Measurements from ENCODE around the gene ATP2B1.

ATP2B1 gene

GRCh38 chr12:89712706-89713105 is 4.1 kb upstream of the ATP2B1 start:
- no peak for TF ChIP-seq CTCF (IDR thresholded peaks at IDR 0.05; ENCODE audit: low read length, missing control alignments)
- no peak for DNase-seq (ENCODE audit: low read depth)

GRCh38 chr12:89710873-89711750 is 2.5 kb upstream of the ATP2B1 start:
- TF ChIP-seq CTCF (IDR thresholded peaks at IDR 0.05; ENCODE audit: low read length, missing control alignments) = no peak
- peak overlapping the region; percentile 83 for H3K4me3 ChIP-seq (replicated peaks; ENCODE audit: low read depth, low read length)

More at GRCh38 chr12:89712706-89713105, 4.1 kb upstream of the ATP2B1 start:
- H3K4me3 ChIP-seq (replicated peaks; ENCODE audit: low read depth, low read length) = no peak overlapping the region

DNA sequence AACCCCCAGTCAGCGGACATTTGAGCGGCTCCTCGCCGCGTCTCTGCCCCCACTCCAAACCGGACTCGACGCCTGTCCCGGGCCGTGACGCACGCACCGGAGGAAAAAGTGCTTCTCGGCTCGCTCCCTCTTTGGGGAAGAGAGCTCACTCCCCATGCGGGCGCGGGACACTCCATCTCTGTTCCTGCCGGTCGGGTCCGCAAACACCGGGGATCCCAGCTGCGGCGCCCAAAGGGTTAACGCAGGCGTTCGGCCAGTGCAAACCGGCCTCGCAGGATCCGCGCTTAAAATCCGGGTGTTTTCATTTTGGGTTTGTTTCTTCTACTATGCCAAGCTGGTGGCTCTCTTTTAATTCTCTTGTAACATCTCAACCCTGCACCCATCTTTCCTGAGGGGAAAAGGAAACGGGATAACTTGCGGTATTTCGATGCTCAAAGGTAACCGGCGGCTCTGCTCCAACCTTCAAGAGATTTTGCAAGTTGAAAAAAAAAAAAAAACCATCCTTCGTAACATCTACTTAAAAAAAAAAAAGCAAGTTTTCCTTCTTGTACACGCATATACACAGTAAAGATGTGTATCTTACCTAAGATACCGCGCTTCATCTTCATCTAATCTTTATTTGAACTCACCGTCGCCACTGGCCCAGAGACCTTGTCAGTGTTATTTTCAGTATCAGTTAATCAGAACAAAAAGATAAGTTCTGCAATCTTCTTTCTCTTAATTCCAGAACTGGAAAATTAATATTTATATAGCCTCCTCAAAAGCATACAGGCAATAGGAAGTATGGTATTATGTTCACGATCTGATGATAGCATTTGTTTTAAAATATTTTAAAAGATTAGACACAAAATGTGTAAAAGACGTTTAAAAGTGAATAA is 1.6 kb upstream of the ATP2B1 start:
- DNase-seq (ENCODE audit: low read depth) = peak; percentile 62
- peak overlapping the region; percentile 83 for H3K4me3 ChIP-seq (replicated peaks; ENCODE audit: low read depth, low read length)
- TF ChIP-seq CTCF (IDR thresholded peaks at IDR 0.05; ENCODE audit: low read length, missing control alignments) = no peak

More at GRCh38 chr12:89710873-89711750, 2.5 kb upstream of the ATP2B1 start:
- DNase-seq (ENCODE audit: low read depth) = no peak

DNA sequence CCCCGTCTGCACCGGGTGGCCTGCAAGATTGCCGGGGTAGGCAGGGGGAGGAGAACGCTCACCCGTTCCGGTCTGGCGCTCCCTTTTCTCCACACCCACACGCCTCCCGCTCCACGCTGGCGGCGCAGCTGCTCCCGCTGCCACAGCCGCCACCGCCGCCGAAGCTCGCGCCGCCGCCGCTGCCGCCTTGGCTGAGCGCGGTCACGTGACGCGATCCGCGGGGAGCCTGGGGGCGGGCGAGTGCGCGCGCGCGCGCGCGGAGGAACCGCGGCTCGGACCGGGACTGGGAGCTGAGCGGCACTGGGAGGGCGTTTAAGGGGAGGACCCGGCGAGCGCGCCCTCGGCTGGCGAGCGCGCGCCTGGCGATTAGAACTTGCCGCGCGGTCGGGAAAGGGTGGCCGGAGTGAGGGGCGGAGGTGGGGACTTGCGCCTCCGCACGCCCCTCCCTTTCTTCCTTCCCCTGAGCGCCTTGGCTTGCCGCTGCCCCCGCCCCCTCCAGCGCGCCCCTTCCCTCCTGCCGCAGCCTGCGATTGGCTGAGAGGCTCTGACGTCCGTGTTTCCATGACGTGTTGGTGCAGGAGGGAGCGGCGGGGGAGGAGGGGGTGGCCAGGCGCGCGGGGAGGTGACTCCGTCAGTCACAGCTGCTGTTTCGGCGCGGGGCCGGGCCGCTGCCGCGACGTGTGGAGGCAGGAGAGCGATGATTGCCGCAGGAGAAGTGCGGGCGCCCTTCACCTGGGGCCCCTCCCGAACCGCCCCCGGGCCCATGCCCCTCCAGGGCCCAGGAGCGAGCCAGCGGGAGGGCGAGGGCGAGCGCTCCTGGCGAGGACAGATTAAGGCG is 738 bp upstream of the ATP2B1 start:
- peak overlapping the region; percentile 83 for H3K4me3 ChIP-seq (replicated peaks; ENCODE audit: low read depth, low read length)
- DNase-seq (ENCODE audit: low read depth) = peak; percentile 99
- no peak for TF ChIP-seq CTCF (IDR thresholded peaks at IDR 0.05; ENCODE audit: low read length, missing control alignments)

DNA sequence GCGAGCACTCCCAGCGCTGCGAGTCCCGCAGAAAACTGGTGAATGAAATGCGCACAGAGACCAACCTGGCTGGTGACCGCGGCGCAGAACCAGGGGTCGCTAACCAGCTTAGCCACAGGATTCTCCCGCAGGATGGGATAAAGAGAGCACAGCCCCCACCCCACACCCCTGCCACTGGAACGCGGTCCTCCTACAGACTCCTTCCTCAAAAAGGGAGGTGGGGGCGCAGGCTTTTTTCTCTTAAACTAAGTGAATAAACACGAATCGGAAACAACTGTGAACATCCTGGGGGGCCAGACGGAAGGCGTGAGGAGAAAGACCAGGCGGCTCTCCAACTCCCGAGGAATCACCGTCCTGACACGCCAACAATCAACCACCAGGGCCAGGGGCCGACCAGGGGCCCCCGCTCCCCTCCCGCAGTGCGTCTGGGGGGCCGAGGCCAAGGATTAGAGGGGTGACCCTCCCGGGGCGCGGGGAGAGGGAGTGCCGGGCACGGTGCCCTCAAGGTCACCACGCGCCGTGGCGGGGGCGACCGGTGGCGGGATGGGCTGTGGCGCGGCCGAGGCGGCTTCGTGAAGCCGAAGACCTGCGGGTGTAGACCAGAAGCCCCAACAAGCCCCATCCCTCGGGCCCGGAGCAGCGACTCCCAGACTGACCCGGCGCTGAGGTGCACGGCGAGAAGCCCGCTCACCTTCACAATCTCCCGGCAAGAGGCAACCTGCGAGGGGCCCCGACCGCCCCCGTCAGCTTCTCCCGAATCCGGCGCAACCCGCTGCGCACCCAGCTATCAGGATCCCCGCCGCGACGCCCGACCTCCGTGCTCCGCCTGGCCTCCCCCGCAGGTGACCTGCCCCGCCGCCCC is 704 bp downstream of the ATP2B1 start:
- no peak for DNase-seq (ENCODE audit: low read depth)
- peak overlapping the region; percentile 83 for H3K4me3 ChIP-seq (replicated peaks; ENCODE audit: low read depth, low read length)
- no peak for TF ChIP-seq CTCF (IDR thresholded peaks at IDR 0.05; ENCODE audit: low read length, missing control alignments)
